Gastroesophageal sphincter (tissue), 3 donors: ENCODE data around the gene BDH1.

Experiments used
- EP300 ChIP-seq: sonication (generic); formaldehyde crosslinking; IDR thresholded peaks from one replicate; pipeline ENCODE4 v1.6.1; 2017; ENCODE audit warnings: antibody characterized with exemption, mild to moderate bottlenecking
- POLR2A ChIP-seq, 2 donors: fragments of 450-650 bp; IDR thresholded peaks; one replicate each; pipeline ENCODE4 v1.6.1; 2017; ENCODE audit warnings: antibody characterized with exemption in 2 of 2, mild to moderate bottlenecking in 2 of 2, moderate library complexity in 1 of 2
- POLR2AphosphoS5 ChIP-seq: sonication (generic); formaldehyde crosslinking; IDR thresholded peaks from one replicate; pipeline ENCODE4 v1.6.1; 2017; ENCODE audit warnings: antibody characterized with exemption
- TF ChIP-seq, protein P1 (sequence below), 4 experiments: fragments of 200-600 bp in 2 of 4; fragments of 450-650 bp in 2 of 4; sonication (generic) in 1 of 4; IDR thresholded peaks; one replicate each; pipeline ENCODE4 v1.5.1; 2017 to 2019; ENCODE audit warnings: antibody characterized with exemption in 4 of 4, mild to moderate bottlenecking in 2 of 4, moderate library complexity in 2 of 4

DNA sequence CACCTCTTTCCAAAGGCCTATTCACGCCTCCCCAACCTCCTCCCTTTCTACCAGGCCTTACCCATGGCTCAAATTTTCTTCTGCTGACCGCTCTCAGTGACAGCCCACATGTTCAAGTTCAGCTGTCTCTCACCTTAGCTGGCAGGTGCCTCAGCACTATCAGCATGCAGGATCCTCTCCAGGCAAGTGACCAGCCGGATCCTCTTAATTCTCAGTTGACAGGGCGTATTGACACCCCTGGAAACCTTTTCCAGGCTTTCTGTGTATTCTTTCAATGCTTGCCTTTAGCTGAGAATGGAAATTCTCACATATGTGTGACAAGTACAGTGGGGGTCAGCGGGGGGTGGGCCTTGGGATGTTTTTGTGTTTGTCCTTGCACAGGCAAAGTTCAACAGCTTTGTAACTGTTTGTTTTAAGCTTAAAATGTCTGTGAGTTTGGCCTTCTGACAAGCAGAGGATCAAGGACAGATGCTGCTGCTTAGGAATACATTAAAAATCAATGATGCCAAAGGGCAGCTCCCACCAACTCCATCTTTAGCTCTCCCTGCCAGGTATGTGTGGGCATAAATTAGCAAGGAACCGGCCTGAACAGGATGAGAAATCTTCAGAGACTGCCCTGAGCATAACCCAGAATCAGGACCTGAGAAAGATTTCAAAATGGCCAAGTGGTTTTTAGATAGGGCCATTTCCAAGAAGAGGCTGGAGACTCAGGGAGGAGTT is 17.4 kb upstream of the BDH1 start:
- TF ChIP-seq, protein P1, sequence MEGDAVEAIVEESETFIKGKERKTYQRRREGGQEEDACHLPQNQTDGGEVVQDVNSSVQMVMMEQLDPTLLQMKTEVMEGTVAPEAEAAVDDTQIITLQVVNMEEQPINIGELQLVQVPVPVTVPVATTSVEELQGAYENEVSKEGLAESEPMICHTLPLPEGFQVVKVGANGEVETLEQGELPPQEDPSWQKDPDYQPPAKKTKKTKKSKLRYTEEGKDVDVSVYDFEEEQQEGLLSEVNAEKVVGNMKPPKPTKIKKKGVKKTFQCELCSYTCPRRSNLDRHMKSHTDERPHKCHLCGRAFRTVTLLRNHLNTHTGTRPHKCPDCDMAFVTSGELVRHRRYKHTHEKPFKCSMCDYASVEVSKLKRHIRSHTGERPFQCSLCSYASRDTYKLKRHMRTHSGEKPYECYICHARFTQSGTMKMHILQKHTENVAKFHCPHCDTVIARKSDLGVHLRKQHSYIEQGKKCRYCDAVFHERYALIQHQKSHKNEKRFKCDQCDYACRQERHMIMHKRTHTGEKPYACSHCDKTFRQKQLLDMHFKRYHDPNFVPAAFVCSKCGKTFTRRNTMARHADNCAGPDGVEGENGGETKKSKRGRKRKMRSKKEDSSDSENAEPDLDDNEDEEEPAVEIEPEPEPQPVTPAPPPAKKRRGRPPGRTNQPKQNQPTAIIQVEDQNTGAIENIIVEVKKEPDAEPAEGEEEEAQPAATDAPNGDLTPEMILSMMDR (IDR thresholded peaks at IDR 0.05) = no peak
- TF ChIP-seq POLR2AphosphoS5 (no peak), POLR2A (IDR thresholded peaks at IDR 0.05) (no peak), EP300 (no peak)
